Effector memory CD8-positive, alpha-beta T cell (primary cell): ENCODE results near the gene LRRC4B.

Experiments used
- ATAC-seq: fragments of 150-1000 bp; cut with Tn5 transposase; replicated peaks from 2 replicates; pipeline ENCODE4 v1.10.0; 2021; ENCODE audit warnings: mild to moderate bottlenecking, moderate library complexity
- DNase-seq, 3 experiments: peaks; one replicate each; pipeline ENCODE4 v3.0.0; 2021
- H3K27ac Mint-ChIP-seq, 2 donors: one replicate each; pipeline ENCODE4 v1.8.0; 2022; ENCODE audit warnings: mild to moderate bottlenecking in 2 of 2, mixed read lengths in 2 of 2, moderate library complexity in 2 of 2
- H3K27me3 Mint-ChIP-seq, 2 donors: one replicate each; pipeline ENCODE4 v1.8.0; 2022; ENCODE audit warnings: mixed read lengths in 2 of 2
- H3K36me3 Mint-ChIP-seq: one replicate; pipeline ENCODE4 v1.8.0; 2022; ENCODE audit warnings: mild to moderate bottlenecking, moderate library complexity, mixed read lengths; ENCODE audit not compliant: insufficient read depth
- H3K4me1 Mint-ChIP-seq, 2 donors: one replicate each; pipeline ENCODE4 v1.8.0; 2022; ENCODE audit warnings: low read depth in 2 of 2, mixed read lengths in 2 of 2
- H3K4me3 Mint-ChIP-seq, 2 donors: one replicate each; pipeline ENCODE4 v1.8.0; 2022; ENCODE audit warnings: mild to moderate bottlenecking in 2 of 2, mixed read lengths in 2 of 2, moderate library complexity in 2 of 2
- H3K9me3 Mint-ChIP-seq, 2 donors: one replicate each; pipeline ENCODE4 v1.8.0; 2022; ENCODE audit warnings: mixed read lengths in 2 of 2

Gene LRRC4B

DNA sequence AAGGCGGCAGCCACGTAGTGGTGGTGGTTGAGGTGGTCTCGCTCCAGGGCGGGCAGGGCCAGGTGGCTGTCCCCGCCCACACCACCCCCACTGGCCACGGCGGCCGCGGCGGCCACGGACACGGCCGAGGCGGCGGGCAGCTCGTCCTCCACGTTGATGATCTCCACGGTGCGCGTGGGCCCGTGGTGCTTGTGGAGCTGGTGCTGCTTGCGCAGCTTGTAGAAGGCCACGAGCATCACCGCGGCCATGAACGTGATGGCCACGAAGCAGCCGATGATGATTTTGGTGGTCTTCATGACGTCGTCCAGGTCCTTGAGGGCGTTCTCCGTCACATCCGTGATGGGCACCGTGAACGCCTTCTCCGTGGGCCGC lies 50.5 kb downstream of the LRRC4B start:
- peaks cover 0 to 7% of the 10 kb centered on the region in 2 donors for H3K27me3 Mint-ChIP-seq

DNA sequence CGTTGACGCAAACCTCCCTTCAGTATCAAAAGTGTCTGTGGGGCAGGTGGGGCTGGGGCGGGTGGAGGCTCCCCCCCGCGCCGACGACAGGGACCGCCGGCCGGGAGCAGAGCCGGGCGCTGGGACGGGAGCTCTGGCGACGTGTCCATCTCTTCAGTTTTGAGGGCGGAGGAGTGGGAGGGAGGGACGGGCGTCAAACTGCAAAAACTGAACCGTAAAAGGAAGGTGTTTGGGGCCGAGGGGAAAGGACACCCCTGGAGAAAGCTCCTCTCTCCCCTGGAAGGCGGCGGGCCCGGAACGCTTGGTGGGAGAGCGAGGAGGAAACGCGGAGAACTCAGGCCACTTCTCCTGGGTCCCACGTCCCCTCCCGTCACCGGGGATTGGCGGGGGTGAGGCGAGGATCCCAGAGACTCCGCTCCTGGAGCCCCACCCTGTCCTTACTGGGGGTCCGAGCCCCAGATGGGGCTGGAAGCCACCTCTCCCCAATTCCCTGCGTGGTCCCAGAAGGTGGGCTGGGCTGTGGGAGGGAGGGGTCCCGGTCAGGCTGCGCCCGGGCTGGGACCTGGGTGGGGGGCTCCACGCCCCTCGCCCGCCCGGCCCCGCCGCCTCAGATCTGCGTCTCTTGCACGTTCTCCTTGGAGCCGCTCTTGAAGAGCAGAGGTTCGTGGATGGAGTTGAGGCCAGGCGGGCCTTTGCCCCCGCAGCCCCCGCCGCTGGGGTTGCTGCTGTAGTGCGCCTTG lies 51.1 kb downstream of the LRRC4B start:
- H3K27ac Mint-ChIP-seq = no peak overlapping the region

More for the DNA sequence above, 50.5 kb downstream of the LRRC4B start:
- ATAC-seq (no peak), DNase-seq (no peak)
- Mint-ChIP-seq H3K4me3 (no peak overlapping the region), H3K27ac (no peak overlapping the region), H3K4me1 (peaks cover 0 to 2% of the 10 kb centered on the region in 2 donors), H3K9me3 (no peaks in the 10 kb centered on the region), H3K36me3 (peaks cover 10% of the 10 kb centered on the region)

DNA sequence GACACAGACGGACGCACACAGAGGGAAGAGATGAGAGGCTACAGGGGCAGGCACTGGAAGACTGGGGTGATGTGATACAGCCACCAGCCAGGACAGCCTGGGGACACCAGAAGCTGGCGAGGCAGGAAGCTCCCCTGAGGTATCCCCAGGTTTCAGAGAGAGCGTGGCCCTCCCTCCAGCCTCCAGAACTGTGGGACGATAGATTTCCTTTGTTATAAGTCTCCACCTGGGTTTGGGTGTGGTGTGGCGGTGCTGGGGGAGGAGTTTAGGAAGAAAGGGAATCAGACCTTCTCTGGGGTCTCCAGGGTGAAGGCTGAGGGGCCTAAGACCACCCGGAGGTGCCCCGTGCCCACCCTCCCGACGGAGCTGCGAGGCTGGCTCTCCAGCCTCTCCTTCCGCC lies 51.8 kb downstream of the LRRC4B start:
- Mint-ChIP-seq H3K4me3 (no peak overlapping the region), H3K27ac (no peak overlapping the region), H3K27me3 (peaks cover 0 to 7% of the 10 kb centered on the region in 2 donors), H3K4me1 (peaks cover 3 to 5% of the 10 kb centered on the region in 2 donors), H3K9me3 (no peaks in the 10 kb centered on the region), H3K36me3 (peaks cover 15% of the 10 kb centered on the region)
- no peak for DNase-seq
- ATAC-seq = no peak

More for the DNA sequence above, 51.1 kb downstream of the LRRC4B start:
- DNase-seq (no peak), ATAC-seq (no peak)
- Mint-ChIP-seq H3K4me1 (peaks cover 0 to 2% of the 10 kb centered on the region in 2 donors), H3K36me3 (peaks cover 10% of the 10 kb centered on the region), H3K9me3 (no peaks in the 10 kb centered on the region), H3K4me3 (no peak overlapping the region), H3K27me3 (peaks cover 0 to 7% of the 10 kb centered on the region in 2 donors)

DNA sequence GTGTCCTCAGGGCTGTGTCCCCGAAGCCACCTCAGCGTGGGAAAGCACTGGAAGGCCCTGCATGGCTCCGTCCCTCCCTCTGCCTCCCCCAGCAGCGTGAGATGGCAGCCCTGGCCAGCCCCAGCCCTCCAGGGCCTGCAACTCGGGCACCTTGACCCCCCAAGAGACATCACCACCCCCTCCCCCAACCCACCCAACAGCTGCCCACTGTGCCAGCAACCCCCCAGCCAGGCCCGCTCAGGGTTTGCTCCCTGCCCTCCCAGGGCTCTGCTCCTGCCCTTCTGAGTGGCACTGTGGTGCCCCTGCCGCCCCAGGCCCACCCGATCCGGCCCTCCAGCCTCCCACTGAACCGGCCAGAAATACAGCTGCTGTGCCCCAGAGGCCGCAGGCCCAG lies 53.1 kb downstream of the LRRC4B start:
- Mint-ChIP-seq H3K4me3 (no peak overlapping the region), H3K36me3 (peaks cover 15% of the 10 kb centered on the region), H3K27ac (no peak overlapping the region), H3K9me3 (peaks cover 0 to 2% of the 10 kb centered on the region in 2 donors), H3K4me1 (peaks cover 10 to 15% of the 10 kb centered on the region in 2 donors), H3K27me3 (peaks cover 0 to 7% of the 10 kb centered on the region in 2 donors)
- no peak for DNase-seq
- no peak for ATAC-seq

DNA sequence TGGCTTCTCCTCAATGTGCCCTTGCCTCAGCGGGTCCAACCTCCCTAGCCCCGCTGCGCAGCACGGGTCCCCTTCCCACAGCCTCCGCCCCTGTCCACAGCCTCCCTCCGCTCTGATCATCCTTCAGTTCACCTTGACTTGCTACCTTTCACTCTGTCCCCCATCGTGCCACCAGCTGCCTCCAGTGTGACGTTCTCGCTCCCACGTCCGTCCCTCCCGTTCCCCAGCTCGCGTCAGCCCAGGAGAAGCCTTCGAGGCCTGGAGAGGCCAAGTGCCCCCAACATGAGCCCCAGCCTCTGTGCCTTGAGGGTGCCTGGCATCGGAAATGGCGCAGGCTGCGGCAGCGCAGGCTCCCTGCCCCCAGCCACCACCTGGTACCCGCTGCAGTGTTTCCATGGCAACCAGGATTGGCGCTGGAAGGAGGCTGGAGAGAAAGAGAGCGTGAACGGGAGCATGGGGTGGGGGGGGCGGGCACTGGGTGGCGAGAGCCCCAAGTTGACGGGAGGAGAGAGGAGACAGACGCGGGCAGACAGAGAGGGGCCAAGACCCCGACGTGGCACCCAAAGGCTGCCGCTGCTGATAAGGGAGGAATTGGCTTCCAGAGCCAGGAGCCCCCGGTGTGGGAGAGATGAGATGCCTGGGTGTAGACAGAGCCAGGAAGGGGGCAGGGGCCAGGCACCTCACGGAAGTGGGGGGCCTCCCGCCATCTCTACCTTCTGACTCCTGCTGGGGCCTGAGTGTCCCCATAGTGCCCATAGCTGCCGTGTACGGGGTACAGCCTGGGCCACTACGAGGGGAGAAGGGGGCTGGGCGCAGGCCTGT lies 53.7 kb downstream of the LRRC4B start:
- H3K27me3 Mint-ChIP-seq = peaks cover 0 to 7% of the 10 kb centered on the region in 2 donors
- H3K36me3 Mint-ChIP-seq = peaks cover 18% of the 10 kb centered on the region
- peaks cover 0 to 2% of the 10 kb centered on the region in 2 donors for H3K9me3 Mint-ChIP-seq
- peak overlapping the region in 1 of 2 donors; percentile 31 for H3K27ac Mint-ChIP-seq
- H3K4me1 Mint-ChIP-seq = peaks cover 10 to 16% of the 10 kb centered on the region in 2 donors
- no peak for DNase-seq
- no peak overlapping the region for H3K4me3 Mint-ChIP-seq
- no peak for ATAC-seq

- Mint-ChIP-seq H3K4me3 (peak within 1 kb of the TSS in 1 of 2 donors; percentile 75), H3K36me3 (peaks cover 19% of the 10 kb centered on the region), H3K9me3 (peaks cover 0 to 2% of the 10 kb centered on the region in 2 donors), H3K4me1 (peaks cover 11 to 16% of the 10 kb centered on the region in 2 donors), H3K27ac (peak within 1 kb of the TSS; percentile 41 to 92), H3K27me3 (peaks cover 0 to 7% of the 10 kb centered on the region in 2 donors)
- ATAC-seq = no peak
- DNase-seq = no peak
Observed at GRCh38 chr19:50513746-50514345, 54.4 kb downstream of the LRRC4B start, which contains the start of gene ASPDH. Gene ASPDH (minus strand): TSS chr19:50513913. CDS start chr19:50513823, 90 bp downstream.

DNA sequence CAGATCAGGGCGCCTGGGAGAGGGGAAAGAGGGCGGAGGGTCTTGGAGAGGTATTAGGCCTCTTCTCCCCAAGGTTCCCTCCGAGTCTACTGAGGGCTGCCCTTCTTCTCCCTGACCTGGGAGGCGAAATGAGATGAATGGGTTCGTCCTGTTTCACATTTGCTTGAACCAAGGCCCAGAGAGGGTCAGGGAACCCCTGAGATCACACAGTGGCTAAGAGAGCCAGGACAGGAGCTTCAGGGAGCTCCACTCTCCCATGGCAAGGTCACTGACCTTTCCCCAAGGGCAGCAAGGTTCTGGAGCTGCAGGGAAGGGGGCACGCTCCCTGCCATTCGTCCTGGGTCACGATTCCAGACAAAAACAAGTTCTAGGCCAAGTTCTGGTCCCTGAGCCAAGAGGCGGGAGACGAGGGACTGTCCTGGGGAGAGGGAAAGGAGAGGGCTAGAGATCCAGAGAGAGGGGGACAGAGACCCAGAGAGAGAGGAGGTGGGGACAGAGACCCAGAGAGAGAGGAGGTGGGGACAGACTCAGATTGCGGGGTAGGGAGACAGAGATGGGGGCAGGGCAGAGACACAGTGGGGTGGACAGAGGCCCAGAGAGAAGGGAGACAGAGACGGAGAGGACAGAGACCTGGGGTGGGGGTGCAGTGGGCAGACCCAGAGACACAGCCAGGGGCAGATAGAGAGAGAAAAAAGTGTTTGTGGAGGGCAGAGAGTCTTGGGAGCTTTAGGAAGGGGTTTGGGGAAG lies 55.1 kb downstream of the LRRC4B start:
- no peak for ATAC-seq
- Mint-ChIP-seq H3K4me1 (peaks cover 13 to 16% of the 10 kb centered on the region in 2 donors), H3K27me3 (peaks cover 0 to 7% of the 10 kb centered on the region in 2 donors), H3K36me3 (peaks cover 19% of the 10 kb centered on the region), H3K4me3 (peak overlapping the region in 1 of 2 donors; percentile 75), H3K9me3 (peaks cover 0 to 2% of the 10 kb centered on the region in 2 donors), H3K27ac (peak overlapping the region; percentile 41 to 92)
- no peak for DNase-seq

DNA sequence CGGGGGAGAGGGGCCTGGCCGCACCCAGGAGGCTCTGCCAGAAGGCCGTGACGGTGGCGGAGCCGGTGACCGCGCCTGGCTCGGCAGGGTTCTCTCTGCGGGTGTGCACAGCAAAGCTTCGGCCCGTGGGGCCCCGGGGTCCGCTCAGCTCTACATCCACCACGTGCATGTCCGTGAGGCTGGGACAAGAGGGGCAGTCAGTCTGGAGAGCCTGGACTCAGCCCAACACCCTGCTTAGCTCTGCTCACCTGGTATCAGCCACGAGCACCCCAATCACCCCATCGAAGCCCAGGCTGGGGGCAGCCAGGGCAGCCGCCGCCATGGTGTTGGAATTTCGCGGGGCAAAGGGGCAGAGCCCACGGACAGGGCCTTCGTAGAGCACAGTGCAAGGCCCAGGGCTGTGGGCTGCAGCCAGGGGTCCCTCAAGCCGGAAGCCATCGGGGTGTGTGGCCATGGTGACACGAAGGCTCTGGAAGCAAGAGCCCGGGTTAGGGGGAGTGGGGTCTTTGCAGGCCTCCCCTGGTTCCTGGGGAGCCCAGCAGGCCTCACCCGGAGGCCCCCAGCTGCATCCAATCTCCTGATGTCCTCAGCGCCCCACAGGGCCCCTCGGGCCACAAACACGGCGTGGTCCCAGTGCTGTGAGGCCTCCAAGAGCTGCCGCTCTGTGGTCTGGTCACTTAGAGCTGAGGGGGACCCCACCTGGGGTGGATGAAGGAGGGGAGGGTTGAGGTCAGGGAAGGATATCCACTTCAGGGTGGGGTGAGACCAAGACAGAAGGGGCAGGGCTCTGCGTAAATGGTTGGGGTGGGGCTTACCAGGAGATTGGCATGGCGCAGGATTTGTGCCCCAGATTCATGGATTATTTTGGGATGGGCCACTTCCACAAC lies 55.9 kb downstream of the LRRC4B start:
- Mint-ChIP-seq H3K4me1 (peaks cover 13 to 16% of the 10 kb centered on the region in 2 donors), H3K36me3 (peaks cover 19% of the 10 kb centered on the region), H3K9me3 (peaks cover 0 to 2% of the 10 kb centered on the region in 2 donors), H3K27ac (peak overlapping the region; percentile 92 to 97), H3K27me3 (peaks cover 0 to 7% of the 10 kb centered on the region in 2 donors), H3K4me3 (peak overlapping the region; percentile 75 to 82)
- ATAC-seq (no peak), DNase-seq (no peak)

DNA sequence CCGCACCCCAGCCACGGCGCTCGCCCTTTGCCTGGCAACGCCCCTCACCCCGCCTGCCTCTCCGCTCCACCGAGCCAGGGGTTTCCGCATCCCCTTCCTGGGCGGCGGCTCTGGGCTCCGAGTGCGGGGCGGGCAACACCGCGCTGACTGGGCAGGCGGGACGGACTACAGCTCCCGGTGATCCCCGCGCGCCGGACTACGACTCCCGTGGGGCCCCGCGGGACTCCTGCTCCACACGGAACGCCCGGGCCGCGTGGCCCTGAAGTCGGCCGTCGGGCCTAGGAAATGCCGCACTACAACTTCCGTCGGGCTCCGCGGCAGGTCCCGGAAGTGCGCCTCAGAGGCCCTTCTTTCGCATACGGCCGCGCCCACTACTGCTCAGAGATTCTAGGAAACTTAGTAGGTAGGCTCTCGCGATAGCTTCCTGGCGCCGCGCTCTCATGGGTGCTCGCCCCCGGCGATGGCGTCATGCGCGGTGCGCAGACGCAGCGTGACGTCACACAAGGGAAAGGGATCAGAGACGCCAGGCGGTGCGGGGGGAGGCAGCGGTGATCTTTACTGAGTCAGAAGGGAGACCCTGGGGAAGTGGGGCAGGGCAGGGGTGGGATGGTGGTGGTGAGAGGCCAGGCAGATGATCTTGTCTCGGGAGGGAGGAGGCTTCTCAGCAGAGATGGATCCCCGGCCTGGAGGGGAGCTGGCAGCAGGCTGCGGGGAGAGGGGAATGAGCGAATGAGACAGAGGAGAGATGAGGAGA lies 57.0 kb downstream of the LRRC4B start, which contains the start of gene JOSD2:
JOSD2 (minus strand) TSS at position 123 of the 754 bp plus-strand sequence. CDS start 760 bp downstream, outside the sequence.
- Mint-ChIP-seq H3K27ac (peak within 1 kb of the TSS; percentile 92 to 97), H3K36me3 (peaks cover 18% of the 10 kb centered on the region), H3K4me1 (peaks cover 13 to 16% of the 10 kb centered on the region in 2 donors), H3K9me3 (peaks cover 0 to 2% of the 10 kb centered on the region in 2 donors), H3K4me3 (peak within 1 kb of the TSS; percentile 75 to 82), H3K27me3 (peaks cover 0 to 7% of the 10 kb centered on the region in 2 donors)
- DNase-seq (peak; percentile 93 to 95 (median 94)), ATAC-seq (peak; percentile 90)

DNA sequence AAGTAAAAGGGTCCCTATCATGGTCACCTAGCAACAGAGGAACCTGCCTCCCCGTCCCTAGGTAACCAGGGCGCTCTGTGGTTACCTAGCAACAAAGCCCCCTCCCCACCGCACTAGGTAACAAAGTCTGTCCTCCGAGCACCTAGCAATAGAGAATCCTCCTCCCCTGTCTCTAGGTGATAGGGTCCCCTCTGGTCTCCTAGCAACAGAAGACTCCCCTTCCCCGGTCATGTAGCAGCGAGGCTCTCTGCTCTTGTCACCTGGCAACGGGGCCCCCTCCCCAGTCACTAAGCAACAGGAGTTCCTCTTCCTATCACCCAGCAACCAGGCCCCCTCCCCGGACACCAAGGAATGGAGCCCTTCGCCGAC lies 57.6 kb downstream of the LRRC4B start:
- Mint-ChIP-seq H3K27me3 (peaks cover 0 to 7% of the 10 kb centered on the region in 2 donors), H3K4me3 (peak overlapping the region; percentile 75 to 82), H3K36me3 (peaks cover 16% of the 10 kb centered on the region), H3K9me3 (peaks cover 0 to 2% of the 10 kb centered on the region in 2 donors), H3K27ac (peak overlapping the region; percentile 92 to 97), H3K4me1 (peaks cover 13 to 16% of the 10 kb centered on the region in 2 donors)
- peak in 2 of 3 experiments; percentile 18 to 21 for DNase-seq
- peak; percentile 3 for ATAC-seq

- DNase-seq (no peak), ATAC-seq (no peak)
- Mint-ChIP-seq H3K4me3 (peak overlapping the region; percentile 75 to 82), H3K27me3 (peaks cover 0 to 7% of the 10 kb centered on the region in 2 donors), H3K4me1 (peaks cover 13 to 16% of the 10 kb centered on the region in 2 donors), H3K9me3 (peaks cover 0 to 2% of the 10 kb centered on the region in 2 donors), H3K36me3 (peaks cover 16% of the 10 kb centered on the region), H3K27ac (peak overlapping the region; percentile 92 to 97)
Observed at GRCh38 chr19:50510121-50510670, 58.0 kb downstream of the LRRC4B start.
